Measurements from ENCODE around the gene ACD. TPM values are rescaled to one million over a fixed set of nuclear protein-coding genes. Genes with fewer than 3 reads are reported as not detected.

The ACD gene
- polyA plus RNA-seq (2013, experiment 1 of 2), result 13.6 TPM
- 13.9 TPM for polyA plus RNA-seq (2013, experiment 2 of 2)

GRCh38 chr16:67659675-67660563 is at the start of gene ACD:
TSS of gene ACD (minus strand) at chr16:67660260. CDS start at chr16:67660220, 40 bp downstream.
- WGBS, result under 1% methylated on average over 83 of the region's 83 CpGs

GRCh38 chr16:67709050-67709449 is 49.0 kb upstream of the ACD start:
- H2BK5ac ChIP-seq (ENCODE audit: low read depth, low read length, poor library complexity, severe bottlenecking), result no peak overlapping the region
- no peaks in the 10 kb centered on the region for H3K4me1 ChIP-seq (ENCODE audit: control insufficient read depth, insufficient read depth, low read depth, low read length)
- no peak overlapping the region for H3K4me2 ChIP-seq (ENCODE audit: low read length, poor library complexity, severe bottlenecking)
- no peak overlapping the region for H4K91ac ChIP-seq (ENCODE audit: low read length)
- H2BK120ac ChIP-seq (ENCODE audit: low read depth, low read length), result no peak overlapping the region
- H3K23ac ChIP-seq (ENCODE audit: low read length in 2 of 2), result no peak overlapping the region
- no peak overlapping the region for H3K4ac ChIP-seq (ENCODE audit: low read depth in 1 of 2, low read length in 2 of 2)
- no peak overlapping the region for H4K8ac ChIP-seq (ENCODE audit: low read length)
- no peak overlapping the region for H3K18ac ChIP-seq (ENCODE audit: low read depth in 1 of 2, low read length in 2 of 2)
- H2AFZ ChIP-seq (ENCODE audit: low read depth, low read length), result no peak overlapping the region
- 100% methylated on average over 1 of the region's 1 CpG for WGBS
- H3K14ac ChIP-seq (ENCODE audit: low read length in 2 of 2), result no peak overlapping the region
- H2AK5ac ChIP-seq (ENCODE audit: low read length, severe bottlenecking), result no peak overlapping the region
- H3K9me3 ChIP-seq (ENCODE audit: control insufficient read depth, low read length), result no peaks in the 10 kb centered on the region
- H3K79me1 ChIP-seq (replicated peaks; ENCODE audit: low read length, poor library complexity, severe bottlenecking), result peaks cover 22% of the 10 kb centered on the region
- peaks cover 0 to 4% of the 10 kb centered on the region in 2 experiments for H3K36me3 ChIP-seq (ENCODE audit: control insufficient read depth in 1 of 2, insufficient read depth in 2 of 2, low read depth in 1 of 2, low read length in 2 of 2)
- no peaks in the 10 kb centered on the region for H3K27me3 ChIP-seq (ENCODE audit: control insufficient read depth in 1 of 2, insufficient read depth in 1 of 2, low read length in 2 of 2)
- no peak overlapping the region for H3K9ac ChIP-seq (ENCODE audit: low read length)
- H2BK12ac ChIP-seq (ENCODE audit: low read length in 2 of 2), result no peak overlapping the region
- H3K4me3 ChIP-seq (ENCODE audit: insufficient read depth in 1 of 2, low read depth in 1 of 2, low read length in 2 of 2), result no peak overlapping the region
- no peak for DNase-seq
- H3K27ac ChIP-seq (ENCODE audit: low read length, poor library complexity, severe bottlenecking), result no peak overlapping the region
- H2BK15ac ChIP-seq (ENCODE audit: low read depth, poor library complexity, severe bottlenecking), result no peak overlapping the region

More at GRCh38 chr16:67659675-67660563, at the start of gene ACD:
- Histone ChIP-seq H3K4me2 (ENCODE audit: low read length, poor library complexity, severe bottlenecking) (peak within 1 kb of the TSS; percentile 52), H3K9me3 (ENCODE audit: control insufficient read depth, low read length) (no peaks in the 10 kb centered on the region), H3K4ac (ENCODE audit: low read depth in 1 of 2, low read length in 2 of 2) (peak within 1 kb of the TSS in 1 of 2 experiments; percentile 2), H3K18ac (ENCODE audit: low read depth in 1 of 2, low read length in 2 of 2) (peak within 1 kb of the TSS; percentile 3 to 62), H2AFZ (ENCODE audit: low read depth, low read length) (peak within 1 kb of the TSS; percentile 91), H2BK15ac (ENCODE audit: low read depth, poor library complexity, severe bottlenecking) (peak within 1 kb of the TSS; percentile 64), H3K4me1 (ENCODE audit: control insufficient read depth, insufficient read depth, low read depth, low read length) (peaks cover 19% of the 10 kb centered on the region), H3K14ac (ENCODE audit: low read length in 2 of 2) (peak within 1 kb of the TSS in 1 of 2 experiments; percentile 19), H3K27me3 (ENCODE audit: control insufficient read depth in 1 of 2, insufficient read depth in 1 of 2, low read length in 2 of 2) (peaks cover 0 to 4% of the 10 kb centered on the region in 2 experiments), H3K23ac (ENCODE audit: low read length in 2 of 2) (peak within 1 kb of the TSS in 1 of 2 experiments; percentile 47), H3K4me3 (ENCODE audit: insufficient read depth in 1 of 2, low read depth in 1 of 2, low read length in 2 of 2) (peak within 1 kb of the TSS; percentile 82 to 100), H3K36me3 (ENCODE audit: control insufficient read depth in 1 of 2, insufficient read depth in 2 of 2, low read depth in 1 of 2, low read length in 2 of 2) (peaks cover 25 to 49% of the 10 kb centered on the region in 2 experiments), H3K9ac (ENCODE audit: low read length) (peak within 1 kb of the TSS; percentile 100), H4K91ac (ENCODE audit: low read length) (peak within 1 kb of the TSS; percentile 34), H2AK5ac (ENCODE audit: low read length, severe bottlenecking) (no peak within 1 kb of the TSS), H2BK5ac (ENCODE audit: low read depth, low read length, poor library complexity, severe bottlenecking) (no peak within 1 kb of the TSS), H3K79me1 (replicated peaks; ENCODE audit: low read length, poor library complexity, severe bottlenecking) (peaks cover 8% of the 10 kb centered on the region), H3K27ac (ENCODE audit: low read length, poor library complexity, severe bottlenecking) (peak within 1 kb of the TSS; percentile 82), H4K8ac (ENCODE audit: low read length) (peak within 1 kb of the TSS; percentile 92), H2BK12ac (ENCODE audit: low read length in 2 of 2) (peak within 1 kb of the TSS in 1 of 2 experiments; percentile 15), H2BK120ac (ENCODE audit: low read depth, low read length) (no peak within 1 kb of the TSS)
- DNase-seq, result peak; percentile 92

GRCh38 chr16:67708368-67708771 is 48.3 kb upstream of the ACD start:
- no peaks in the 10 kb centered on the region for H3K9me3 ChIP-seq (ENCODE audit: control insufficient read depth, low read length)
- H3K23ac ChIP-seq (ENCODE audit: low read length in 2 of 2), result peak overlapping the region in 1 of 2 experiments; percentile 48
- H3K79me1 ChIP-seq (replicated peaks; ENCODE audit: low read length, poor library complexity, severe bottlenecking), result peaks cover 19% of the 10 kb centered on the region
- no peak overlapping the region for H4K91ac ChIP-seq (ENCODE audit: low read length)
- H3K27me3 ChIP-seq (ENCODE audit: control insufficient read depth in 1 of 2, insufficient read depth in 1 of 2, low read length in 2 of 2), result no peaks in the 10 kb centered on the region
- WGBS, result 79% methylated on average over 2 of the region's 2 CpGs
- H2BK15ac ChIP-seq (ENCODE audit: low read depth, poor library complexity, severe bottlenecking), result no peak overlapping the region
- no peak overlapping the region for H2AFZ ChIP-seq (ENCODE audit: low read depth, low read length)
- H3K4ac ChIP-seq (ENCODE audit: low read depth in 1 of 2, low read length in 2 of 2), result no peak overlapping the region
- H2BK120ac ChIP-seq (ENCODE audit: low read depth, low read length), result no peak overlapping the region
- no peak overlapping the region for H3K27ac ChIP-seq (ENCODE audit: low read length, poor library complexity, severe bottlenecking)
- H3K36me3 ChIP-seq (ENCODE audit: control insufficient read depth in 1 of 2, insufficient read depth in 2 of 2, low read depth in 1 of 2, low read length in 2 of 2), result peaks cover 0 to 4% of the 10 kb centered on the region in 2 experiments
- H3K4me3 ChIP-seq (ENCODE audit: insufficient read depth in 1 of 2, low read depth in 1 of 2, low read length in 2 of 2), result peak overlapping the region in 1 of 2 experiments; percentile 39
- no peak overlapping the region for H3K9ac ChIP-seq (ENCODE audit: low read length)
- H2BK5ac ChIP-seq (ENCODE audit: low read depth, low read length, poor library complexity, severe bottlenecking), result no peak overlapping the region
- no peak overlapping the region for H2AK5ac ChIP-seq (ENCODE audit: low read length, severe bottlenecking)
- no peak overlapping the region for H3K14ac ChIP-seq (ENCODE audit: low read length in 2 of 2)
- no peak overlapping the region for H2BK12ac ChIP-seq (ENCODE audit: low read length in 2 of 2)
- H4K8ac ChIP-seq (ENCODE audit: low read length), result no peak overlapping the region
- H3K18ac ChIP-seq (ENCODE audit: low read depth in 1 of 2, low read length in 2 of 2), result no peak overlapping the region
- DNase-seq, result no peak
- no peaks in the 10 kb centered on the region for H3K4me1 ChIP-seq (ENCODE audit: control insufficient read depth, insufficient read depth, low read depth, low read length)
- no peak overlapping the region for H3K4me2 ChIP-seq (ENCODE audit: low read length, poor library complexity, severe bottlenecking)

- no peak overlapping the region for H2AK5ac ChIP-seq (ENCODE audit: low read length, severe bottlenecking)
- DNase-seq, result no peak
- no peak overlapping the region for H3K4ac ChIP-seq (ENCODE audit: low read depth in 1 of 2, low read length in 2 of 2)
- H3K27ac ChIP-seq (ENCODE audit: low read length, poor library complexity, severe bottlenecking), result no peak overlapping the region
- no peak overlapping the region for H3K4me3 ChIP-seq (ENCODE audit: insufficient read depth in 1 of 2, low read depth in 1 of 2, low read length in 2 of 2)
- no peak overlapping the region for H4K8ac ChIP-seq (ENCODE audit: low read length)
- H2AFZ ChIP-seq (ENCODE audit: low read depth, low read length), result no peak overlapping the region
- no peak overlapping the region for H2BK15ac ChIP-seq (ENCODE audit: low read depth, poor library complexity, severe bottlenecking)
- WGBS, result 98% methylated on average over 5 of the region's 5 CpGs
- no peaks in the 10 kb centered on the region for H3K27me3 ChIP-seq (ENCODE audit: control insufficient read depth in 1 of 2, insufficient read depth in 1 of 2, low read length in 2 of 2)
- no peak overlapping the region for H3K18ac ChIP-seq (ENCODE audit: low read depth in 1 of 2, low read length in 2 of 2)
- peaks cover 16% of the 10 kb centered on the region for H3K79me1 ChIP-seq (replicated peaks; ENCODE audit: low read length, poor library complexity, severe bottlenecking)
- no peak overlapping the region for H3K14ac ChIP-seq (ENCODE audit: low read length in 2 of 2)
- no peaks in the 10 kb centered on the region for H3K9me3 ChIP-seq (ENCODE audit: control insufficient read depth, low read length)
- H2BK120ac ChIP-seq (ENCODE audit: low read depth, low read length), result no peak overlapping the region
- peaks cover 0 to 4% of the 10 kb centered on the region in 2 experiments for H3K36me3 ChIP-seq (ENCODE audit: control insufficient read depth in 1 of 2, insufficient read depth in 2 of 2, low read depth in 1 of 2, low read length in 2 of 2)
- H3K9ac ChIP-seq (ENCODE audit: low read length), result no peak overlapping the region
- H3K23ac ChIP-seq (ENCODE audit: low read length in 2 of 2), result no peak overlapping the region
- no peak overlapping the region for H3K4me2 ChIP-seq (ENCODE audit: low read length, poor library complexity, severe bottlenecking)
- no peaks in the 10 kb centered on the region for H3K4me1 ChIP-seq (ENCODE audit: control insufficient read depth, insufficient read depth, low read depth, low read length)
- no peak overlapping the region for H4K91ac ChIP-seq (ENCODE audit: low read length)
- no peak overlapping the region for H2BK12ac ChIP-seq (ENCODE audit: low read length in 2 of 2)
- H2BK5ac ChIP-seq (ENCODE audit: low read depth, low read length, poor library complexity, severe bottlenecking), result no peak overlapping the region
These were observed 47.7 kb upstream of the ACD start for GRCh38 chr16:67707790-67708189.
